ENCODE results near the gene RAB14. TPM values are rescaled to one million over a fixed set of nuclear protein-coding genes. Genes with fewer than 3 reads are reported as not detected.
A peak's percentile ranks its signal among the peaks of the same experiment; 100 is the strongest.

Gene RAB14
- total RNA-seq, 1 donor from 2014 or later: 25.1 TPM

- Histone ChIP-seq H3K9me3 (ENCODE audit: control insufficient read depth in 3 of 3, low read length in 3 of 3) (no peaks in the 10 kb centered on the region), H3K4me1 (ENCODE audit: control insufficient read depth in 3 of 3, insufficient read depth in 3 of 3, low read length in 3 of 3) (peaks cover 0 to 4% (median 0%) of the 10 kb centered on the region in 3 donors), H3K27ac (ENCODE audit: low read depth, low read length) (no peak overlapping the region), H3K9ac (ENCODE audit: low read depth in 1 of 3, low read length in 3 of 3) (no peak overlapping the region), H3K36me3 (ENCODE audit: control insufficient read depth in 3 of 3, insufficient read depth in 3 of 3, low read length in 3 of 3) (no peaks in the 10 kb centered on the region), H3K4me3 (ENCODE audit: low read length in 3 of 3) (no peak overlapping the region), H3K27me3 (ENCODE audit: control insufficient read depth in 3 of 3, insufficient read depth in 3 of 3, low read length in 3 of 3) (no peaks in the 10 kb centered on the region)
These were observed 33.8 kb upstream of the RAB14 start for GRCh38 chr9:121235512-121235911.

- Histone ChIP-seq H3K27ac (ENCODE audit: low read depth, low read length) (no peak overlapping the region), H3K36me3 (ENCODE audit: control insufficient read depth in 3 of 3, insufficient read depth in 3 of 3, low read length in 3 of 3) (no peaks in the 10 kb centered on the region), H3K9ac (ENCODE audit: low read depth in 1 of 3, low read length in 3 of 3) (no peak overlapping the region), H3K9me3 (ENCODE audit: control insufficient read depth in 3 of 3, low read length in 3 of 3) (no peaks in the 10 kb centered on the region), H3K27me3 (ENCODE audit: control insufficient read depth in 3 of 3, insufficient read depth in 3 of 3, low read length in 3 of 3) (no peaks in the 10 kb centered on the region), H3K4me3 (ENCODE audit: low read length in 3 of 3) (no peak overlapping the region), H3K4me1 (ENCODE audit: control insufficient read depth in 3 of 3, insufficient read depth in 3 of 3, low read length in 3 of 3) (peaks cover 0 to 4% (median 0%) of the 10 kb centered on the region in 3 donors)
These were observed 33.1 kb upstream of the RAB14 start for GRCh38 chr9:121234832-121235161.

- Histone ChIP-seq H3K9me3 (ENCODE audit: control insufficient read depth in 3 of 3, low read length in 3 of 3) (no peaks in the 10 kb centered on the region), H3K27me3 (ENCODE audit: control insufficient read depth in 3 of 3, insufficient read depth in 3 of 3, low read length in 3 of 3) (no peaks in the 10 kb centered on the region), H3K36me3 (ENCODE audit: control insufficient read depth in 3 of 3, insufficient read depth in 3 of 3, low read length in 3 of 3) (no peaks in the 10 kb centered on the region), H3K27ac (ENCODE audit: low read depth, low read length) (no peak overlapping the region), H3K4me3 (ENCODE audit: low read length in 3 of 3) (no peak overlapping the region), H3K9ac (ENCODE audit: low read depth in 1 of 3, low read length in 3 of 3) (no peak overlapping the region), H3K4me1 (ENCODE audit: control insufficient read depth in 3 of 3, insufficient read depth in 3 of 3, low read length in 3 of 3) (peaks cover 0 to 4% (median 0%) of the 10 kb centered on the region in 3 donors)
These were observed 32.5 kb upstream of the RAB14 start for GRCh38 chr9:121233906-121234831.

GRCh38 chr9:121232251-121232650 is 30.6 kb upstream of the RAB14 start:
- Histone ChIP-seq H3K9me3 (ENCODE audit: control insufficient read depth in 3 of 3, low read length in 3 of 3) (no peaks in the 10 kb centered on the region), H3K4me1 (ENCODE audit: control insufficient read depth in 3 of 3, insufficient read depth in 3 of 3, low read length in 3 of 3) (peaks cover 0 to 4% (median 0%) of the 10 kb centered on the region in 3 donors), H3K27ac (ENCODE audit: low read depth, low read length) (no peak overlapping the region)

GRCh38 chr9:121230256-121230655 is 28.6 kb upstream of the RAB14 start:
- H3K9me3 ChIP-seq (ENCODE audit: control insufficient read depth in 3 of 3, low read length in 3 of 3): no peaks in the 10 kb centered on the region
- no peaks in the 10 kb centered on the region for H3K27me3 ChIP-seq (ENCODE audit: control insufficient read depth in 3 of 3, insufficient read depth in 3 of 3, low read length in 3 of 3)
- H3K4me3 ChIP-seq (ENCODE audit: low read length in 3 of 3): no peak overlapping the region
- peaks cover 0 to 4% (median 0%) of the 10 kb centered on the region in 3 donors for H3K4me1 ChIP-seq (ENCODE audit: control insufficient read depth in 3 of 3, insufficient read depth in 3 of 3, low read length in 3 of 3)
- H3K27ac ChIP-seq (ENCODE audit: low read depth, low read length): no peak overlapping the region
- H3K36me3 ChIP-seq (ENCODE audit: control insufficient read depth in 3 of 3, insufficient read depth in 3 of 3, low read length in 3 of 3): no peaks in the 10 kb centered on the region
- H3K9ac ChIP-seq (ENCODE audit: low read depth in 1 of 3, low read length in 3 of 3): no peak overlapping the region

More at GRCh38 chr9:121232251-121232650, 30.6 kb upstream of the RAB14 start:
- Histone ChIP-seq H3K36me3 (ENCODE audit: control insufficient read depth in 3 of 3, insufficient read depth in 3 of 3, low read length in 3 of 3) (no peaks in the 10 kb centered on the region), H3K27me3 (ENCODE audit: control insufficient read depth in 3 of 3, insufficient read depth in 3 of 3, low read length in 3 of 3) (no peaks in the 10 kb centered on the region), H3K4me3 (ENCODE audit: low read length in 3 of 3) (no peak overlapping the region), H3K9ac (ENCODE audit: low read depth in 1 of 3, low read length in 3 of 3) (no peak overlapping the region)

DNA sequence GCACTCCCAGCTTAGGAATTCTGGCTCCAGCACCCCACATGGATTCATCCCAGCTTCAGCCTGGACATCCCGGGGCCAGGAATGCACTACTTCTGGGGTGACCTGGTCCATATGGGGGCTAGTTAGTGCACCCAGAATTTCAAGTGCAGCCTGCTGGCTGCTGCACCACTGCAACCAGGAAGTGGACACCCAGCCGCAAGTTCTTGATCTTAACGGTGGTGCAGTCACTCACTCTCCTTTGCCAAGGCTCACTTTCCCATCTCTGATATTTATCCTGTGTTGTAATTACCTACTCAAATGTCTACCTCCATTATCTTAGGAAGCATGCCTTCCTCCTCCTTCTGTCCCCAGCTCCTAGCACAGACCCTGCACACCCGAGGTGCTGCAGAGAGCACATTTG is 26.2 kb upstream of the RAB14 start:
- Histone ChIP-seq H3K4me3 (ENCODE audit: low read length in 3 of 3) (no peak overlapping the region), H3K9me3 (ENCODE audit: control insufficient read depth in 3 of 3, low read length in 3 of 3) (no peaks in the 10 kb centered on the region), H3K9ac (ENCODE audit: low read depth in 1 of 3, low read length in 3 of 3) (no peak overlapping the region), H3K27ac (ENCODE audit: low read depth, low read length) (no peak overlapping the region), H3K27me3 (ENCODE audit: control insufficient read depth in 3 of 3, insufficient read depth in 3 of 3, low read length in 3 of 3) (no peaks in the 10 kb centered on the region), H3K4me1 (ENCODE audit: control insufficient read depth in 3 of 3, insufficient read depth in 3 of 3, low read length in 3 of 3) (no peaks in the 10 kb centered on the region), H3K36me3 (ENCODE audit: control insufficient read depth in 3 of 3, insufficient read depth in 3 of 3, low read length in 3 of 3) (no peaks in the 10 kb centered on the region)

GRCh38 chr9:121226175-121226574 is 24.5 kb upstream of the RAB14 start:
- no peak overlapping the region for H3K4me3 ChIP-seq (ENCODE audit: low read length in 3 of 3)
- H3K9ac ChIP-seq (ENCODE audit: low read depth in 1 of 3, low read length in 3 of 3): no peak overlapping the region
- H3K27me3 ChIP-seq (ENCODE audit: control insufficient read depth in 3 of 3, insufficient read depth in 3 of 3, low read length in 3 of 3): no peaks in the 10 kb centered on the region
- H3K4me1 ChIP-seq (ENCODE audit: control insufficient read depth in 3 of 3, insufficient read depth in 3 of 3, low read length in 3 of 3): no peaks in the 10 kb centered on the region
- no peaks in the 10 kb centered on the region for H3K36me3 ChIP-seq (ENCODE audit: control insufficient read depth in 3 of 3, insufficient read depth in 3 of 3, low read length in 3 of 3)
- no peak overlapping the region for H3K27ac ChIP-seq (ENCODE audit: low read depth, low read length)
- no peaks in the 10 kb centered on the region for H3K9me3 ChIP-seq (ENCODE audit: control insufficient read depth in 3 of 3, low read length in 3 of 3)

- no peaks in the 10 kb centered on the region for H3K27me3 ChIP-seq (ENCODE audit: control insufficient read depth in 3 of 3, insufficient read depth in 3 of 3, low read length in 3 of 3)
- no peak overlapping the region for H3K27ac ChIP-seq (ENCODE audit: low read depth, low read length)
- no peaks in the 10 kb centered on the region for H3K4me1 ChIP-seq (ENCODE audit: control insufficient read depth in 3 of 3, insufficient read depth in 3 of 3, low read length in 3 of 3)
- H3K9me3 ChIP-seq (ENCODE audit: control insufficient read depth in 3 of 3, low read length in 3 of 3): no peaks in the 10 kb centered on the region
- H3K9ac ChIP-seq (ENCODE audit: low read depth in 1 of 3, low read length in 3 of 3): no peak overlapping the region
- no peaks in the 10 kb centered on the region for H3K36me3 ChIP-seq (ENCODE audit: control insufficient read depth in 3 of 3, insufficient read depth in 3 of 3, low read length in 3 of 3)
- H3K4me3 ChIP-seq (ENCODE audit: low read length in 3 of 3): no peak overlapping the region
These were observed 23.6 kb upstream of the RAB14 start for GRCh38 chr9:121225240-121225639.

DNA sequence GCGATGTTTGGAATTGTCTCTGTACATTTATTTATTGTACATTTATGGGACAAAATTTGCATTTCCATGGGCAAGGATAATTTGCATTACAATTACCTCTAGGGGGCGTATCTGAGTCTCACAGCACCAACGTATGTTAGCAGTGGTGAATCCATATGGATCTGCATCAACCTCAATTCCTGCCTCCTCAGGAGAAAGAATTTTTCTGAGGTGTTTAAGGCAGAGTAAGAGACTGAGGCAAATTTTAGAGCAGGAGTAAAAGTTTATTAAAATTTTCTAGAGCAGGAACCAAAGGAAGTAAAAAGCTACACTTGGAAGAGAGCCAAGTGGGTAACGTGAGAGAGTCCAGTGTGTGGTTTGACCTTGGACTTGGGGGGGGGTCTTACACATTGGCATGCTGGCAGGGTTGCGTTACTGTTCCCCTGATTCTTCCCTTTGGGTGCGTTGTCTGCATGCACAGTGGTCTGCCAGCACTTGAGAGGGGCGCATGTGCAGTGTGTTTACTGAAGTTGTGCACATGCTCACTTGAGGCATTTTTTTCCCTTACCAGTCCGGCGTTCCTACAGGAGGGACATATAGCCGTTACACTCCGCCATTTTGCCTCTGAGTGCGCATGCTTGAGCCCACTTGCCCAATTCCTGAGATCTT is 21.0 kb upstream of the RAB14 start:
- no peaks in the 10 kb centered on the region for H3K4me1 ChIP-seq (ENCODE audit: control insufficient read depth in 3 of 3, insufficient read depth in 3 of 3, low read length in 3 of 3)
- no peak overlapping the region for H3K27ac ChIP-seq (ENCODE audit: low read depth, low read length)
- H3K9ac ChIP-seq (ENCODE audit: low read depth in 1 of 3, low read length in 3 of 3): peak overlapping the region in 1 of 3 donors; percentile 16
- H3K36me3 ChIP-seq (ENCODE audit: control insufficient read depth in 3 of 3, insufficient read depth in 3 of 3, low read length in 3 of 3): no peaks in the 10 kb centered on the region
- H3K9me3 ChIP-seq (ENCODE audit: control insufficient read depth in 3 of 3, low read length in 3 of 3): no peaks in the 10 kb centered on the region
- no peaks in the 10 kb centered on the region for H3K27me3 ChIP-seq (ENCODE audit: control insufficient read depth in 3 of 3, insufficient read depth in 3 of 3, low read length in 3 of 3)
- no peak overlapping the region for H3K4me3 ChIP-seq (ENCODE audit: low read length in 3 of 3)

- no peaks in the 10 kb centered on the region for H3K9me3 ChIP-seq (ENCODE audit: control insufficient read depth in 3 of 3, low read length in 3 of 3)
- no peaks in the 10 kb centered on the region for H3K4me1 ChIP-seq (ENCODE audit: control insufficient read depth in 3 of 3, insufficient read depth in 3 of 3, low read length in 3 of 3)
- no peak overlapping the region for H3K27ac ChIP-seq (ENCODE audit: low read depth, low read length)
- no peaks in the 10 kb centered on the region for H3K36me3 ChIP-seq (ENCODE audit: control insufficient read depth in 3 of 3, insufficient read depth in 3 of 3, low read length in 3 of 3)
- no peak overlapping the region for H3K4me3 ChIP-seq (ENCODE audit: low read length in 3 of 3)
- H3K27me3 ChIP-seq (ENCODE audit: control insufficient read depth in 3 of 3, insufficient read depth in 3 of 3, low read length in 3 of 3): no peaks in the 10 kb centered on the region
- H3K9ac ChIP-seq (ENCODE audit: low read depth in 1 of 3, low read length in 3 of 3): no peak overlapping the region
These were observed 20.0 kb upstream of the RAB14 start for GRCh38 chr9:121221664-121222055.

All from skeletal muscle tissue (tissue), 4 donors.